Activated naive CD4-positive, alpha-beta T cell treated with anti-CD3 and anti-CD28 coated beads, Interleukin-2, amount 50 U/mL, for 24 hours (primary cell): ENCODE measurements around the gene FAM53B.

ENCODE experiments used
- H3K27ac Mint-ChIP-seq: one replicate; pipeline ENCODE4 v1.8.0; 2021; ENCODE audit warnings: mild to moderate bottlenecking, mixed read lengths
- H3K27me3 Mint-ChIP-seq: one replicate; pipeline ENCODE4 v1.8.0; 2021; ENCODE audit warnings: mixed read lengths
- H3K36me3 Mint-ChIP-seq: one replicate; pipeline ENCODE4 v1.8.0; 2021; ENCODE audit warnings: mixed read lengths
- H3K4me1 Mint-ChIP-seq: one replicate; pipeline ENCODE4 v1.8.0; 2021; ENCODE audit warnings: mixed read lengths
- H3K4me3 Mint-ChIP-seq: one replicate; pipeline ENCODE4 v1.8.0; 2021; ENCODE audit warnings: mild to moderate bottlenecking, mixed read lengths
- H3K9me3 Mint-ChIP-seq: one replicate; pipeline ENCODE4 v1.8.0; 2021; ENCODE audit warnings: mixed read lengths

Gene FAM53B

GRCh38 chr10:124660404-124661125 is 83.6 kb downstream of the FAM53B start:
- no peaks in the 10 kb centered on the region for H3K9me3 Mint-ChIP-seq
- no peak overlapping the region for H3K27ac Mint-ChIP-seq
- no peaks in the 10 kb centered on the region for H3K36me3 Mint-ChIP-seq
- peaks cover 59% of the 10 kb centered on the region for H3K4me1 Mint-ChIP-seq
- H3K27me3 Mint-ChIP-seq: no peaks in the 10 kb centered on the region
- H3K4me3 Mint-ChIP-seq: no peak overlapping the region

- Mint-ChIP-seq H3K27ac (no peak overlapping the region), H3K27me3 (no peaks in the 10 kb centered on the region), H3K4me1 (peaks cover 65% of the 10 kb centered on the region)
These were observed 84.8 kb downstream of the FAM53B start for GRCh38 chr10:124659380-124659779.

GRCh38 chr10:124658591-124659242 is 85.5 kb downstream of the FAM53B start:
- Mint-ChIP-seq H3K9me3 (no peaks in the 10 kb centered on the region), H3K27ac (no peak overlapping the region), H3K36me3 (no peaks in the 10 kb centered on the region), H3K4me3 (no peak overlapping the region), H3K27me3 (no peaks in the 10 kb centered on the region), H3K4me1 (peaks cover 68% of the 10 kb centered on the region)

More at GRCh38 chr10:124659380-124659779, 84.8 kb downstream of the FAM53B start:
- Mint-ChIP-seq H3K4me3 (no peak overlapping the region), H3K9me3 (no peaks in the 10 kb centered on the region), H3K36me3 (no peaks in the 10 kb centered on the region)

- Mint-ChIP-seq H3K4me3 (peak overlapping the region; percentile 15), H3K4me1 (peaks cover 74% of the 10 kb centered on the region), H3K9me3 (no peaks in the 10 kb centered on the region), H3K27ac (peak overlapping the region; percentile 6), H3K27me3 (no peaks in the 10 kb centered on the region), H3K36me3 (no peaks in the 10 kb centered on the region)
These were observed 86.4 kb downstream of the FAM53B start for GRCh38 chr10:124657806-124658205.

- no peak overlapping the region for H3K4me3 Mint-ChIP-seq
- H3K4me1 Mint-ChIP-seq: peaks cover 78% of the 10 kb centered on the region
- no peaks in the 10 kb centered on the region for H3K9me3 Mint-ChIP-seq
- H3K36me3 Mint-ChIP-seq: no peaks in the 10 kb centered on the region
- H3K27ac Mint-ChIP-seq: no peak overlapping the region
- H3K27me3 Mint-ChIP-seq: no peaks in the 10 kb centered on the region
These were observed 87.6 kb downstream of the FAM53B start for GRCh38 chr10:124656541-124656940.

GRCh38 chr10:124656113-124656490 is 88.1 kb downstream of the FAM53B start:
- Mint-ChIP-seq H3K27me3 (no peaks in the 10 kb centered on the region), H3K9me3 (no peaks in the 10 kb centered on the region), H3K4me3 (no peak overlapping the region), H3K4me1 (peaks cover 78% of the 10 kb centered on the region), H3K36me3 (no peaks in the 10 kb centered on the region), H3K27ac (no peak overlapping the region)

- Mint-ChIP-seq H3K36me3 (no peaks in the 10 kb centered on the region), H3K4me1 (peaks cover 81% of the 10 kb centered on the region), H3K27me3 (no peaks in the 10 kb centered on the region), H3K9me3 (no peaks in the 10 kb centered on the region), H3K27ac (no peak overlapping the region), H3K4me3 (no peak overlapping the region)
These were observed 88.7 kb downstream of the FAM53B start for GRCh38 chr10:124655191-124656112.

- H3K27ac Mint-ChIP-seq: no peak overlapping the region
- no peak overlapping the region for H3K4me3 Mint-ChIP-seq
- no peaks in the 10 kb centered on the region for H3K27me3 Mint-ChIP-seq
These were observed 89.5 kb downstream of the FAM53B start for GRCh38 chr10:124654686-124655085.

GRCh38 chr10:124653811-124654651 is 90.1 kb downstream of the FAM53B start:
- H3K27me3 Mint-ChIP-seq: no peaks in the 10 kb centered on the region
- no peak overlapping the region for H3K27ac Mint-ChIP-seq
- H3K9me3 Mint-ChIP-seq: no peaks in the 10 kb centered on the region
- H3K4me1 Mint-ChIP-seq: peaks cover 81% of the 10 kb centered on the region
- H3K36me3 Mint-ChIP-seq: no peaks in the 10 kb centered on the region
- no peak overlapping the region for H3K4me3 Mint-ChIP-seq

More at GRCh38 chr10:124654686-124655085, 89.5 kb downstream of the FAM53B start:
- Mint-ChIP-seq H3K36me3 (no peaks in the 10 kb centered on the region), H3K4me1 (peaks cover 81% of the 10 kb centered on the region), H3K9me3 (no peaks in the 10 kb centered on the region)

- Mint-ChIP-seq H3K36me3 (no peaks in the 10 kb centered on the region), H3K27ac (no peak overlapping the region), H3K4me1 (peaks cover 81% of the 10 kb centered on the region), H3K27me3 (no peaks in the 10 kb centered on the region), H3K9me3 (no peaks in the 10 kb centered on the region), H3K4me3 (no peak overlapping the region)
These were observed 90.9 kb downstream of the FAM53B start for GRCh38 chr10:124653311-124653710.

- Mint-ChIP-seq H3K4me1 (peaks cover 81% of the 10 kb centered on the region), H3K27ac (no peak overlapping the region), H3K27me3 (no peaks in the 10 kb centered on the region), H3K4me3 (no peak overlapping the region), H3K9me3 (no peaks in the 10 kb centered on the region), H3K36me3 (no peaks in the 10 kb centered on the region)
These were observed 91.5 kb downstream of the FAM53B start for GRCh38 chr10:124652701-124653100.

- Mint-ChIP-seq H3K27ac (no peak overlapping the region), H3K9me3 (no peaks in the 10 kb centered on the region), H3K36me3 (no peaks in the 10 kb centered on the region), H3K27me3 (no peaks in the 10 kb centered on the region), H3K4me1 (peaks cover 81% of the 10 kb centered on the region), H3K4me3 (no peak overlapping the region)
These were observed 92.0 kb downstream of the FAM53B start for GRCh38 chr10:124652200-124652599.

GRCh38 chr10:124651402-124651891 is 92.7 kb downstream of the FAM53B start:
- H3K27ac Mint-ChIP-seq: no peak overlapping the region
- H3K9me3 Mint-ChIP-seq: no peaks in the 10 kb centered on the region
- no peaks in the 10 kb centered on the region for H3K27me3 Mint-ChIP-seq
- H3K4me1 Mint-ChIP-seq: peaks cover 84% of the 10 kb centered on the region
- H3K4me3 Mint-ChIP-seq: peak overlapping the region; percentile 3
- H3K36me3 Mint-ChIP-seq: no peaks in the 10 kb centered on the region

- Mint-ChIP-seq H3K36me3 (no peaks in the 10 kb centered on the region), H3K27me3 (no peaks in the 10 kb centered on the region), H3K9me3 (no peaks in the 10 kb centered on the region), H3K4me1 (peaks cover 86% of the 10 kb centered on the region), H3K4me3 (peak overlapping the region; percentile 3), H3K27ac (peak overlapping the region; percentile 91)
These were observed 93.3 kb downstream of the FAM53B start for GRCh38 chr10:124650820-124651401.
